Pancreas (tissue), 10 donors: ENCODE data around the gene RGS3. TPM values are rescaled to one million over a fixed set of nuclear protein-coding genes. Genes with fewer than 3 reads are reported as not detected.

Source experiments
- ATAC-seq, 4 donors: fragments of 200-7000 bp; cut with Tn5 transposase; one replicate each; pipeline versions ENCODE4 v1.8.0 to v1.9.1; 2020; ENCODE audit warnings: mild to moderate bottlenecking in 4 of 4, moderate library complexity in 4 of 4
- DNase-seq, 6 donors: peaks; one replicate each; pipeline ENCODE4 v3.0.0-alpha.2; 2020
- FAIRE-seq: peaks from 2 replicates; lab custom pipeline; 2012; peaks lifted over from hg19 to GRCh38; lab: Jason Lieb, UNC
- H3K27ac ChIP-seq, 4 donors: fragments of 200-600 bp; sonication (generic); 1 replicate in 3 of 4; 2 replicates in 1 of 4; pipeline versions ENCODE4 v1.5.0 to v1.8.0; 2020
- H3K27me3 ChIP-seq, 4 donors: fragments of 200-600 bp; one replicate each; pipeline ENCODE4 v1.8.0; 2021
- H3K36me3 ChIP-seq, 3 donors: fragments of 200-600 bp; sonication (generic) in 1 of 3; one replicate each; pipeline versions ENCODE4 v1.5.0 to v1.8.0; 2020 to 2021
- H3K4me1 ChIP-seq, 3 donors: fragments of 200-600 bp; one replicate each; pipeline ENCODE4 v1.8.0; 2021
- H3K4me3 ChIP-seq, 4 donors: fragments of 200-600 bp; sonication (generic) in 2 of 4; one replicate each; pipeline versions ENCODE4 v1.5.0 to v1.8.0; 2020 to 2021
- H3K9me3 ChIP-seq, 4 donors: fragments of 200-600 bp; one replicate each; pipeline ENCODE4 v1.8.0; 2021
- CTCF ChIP-seq, 4 donors: fragments of 200-600 bp; sonication (generic) in 3 of 4; IDR thresholded peaks; one replicate each; pipeline versions ENCODE4 v1.5.0 to v1.8.0; 2021; ENCODE audit warnings: antibody characterized with exemption in 4 of 4
- WGBS, 2 donors: extraction: QIAGEN DNeasy Blood & Tissue Kit; methylation state at CpG; one replicate each; pipeline ENCODE4 v1.1.7; 2013; 5-methylcytosine and 5-hydroxymethylcytosine counted together
- intact Hi-C, 3 donors: fragments of 100-400 bp; cut with DNase I; formaldehyde crosslinking; loops; one replicate each; pipeline versions ENCODE4 v1.11.1 to v1.14.2; 2022
- polyA plus RNA-seq, 2 donors: library from polyadenylated mRNA; stranded (reverse); fragments of 200-250 nt; gene quantifications; one replicate each; pipeline ENCODE4 v1.2.3, GENCODE V29; 2013
- total RNA-seq, 6 donors: library from RNA; stranded (reverse); fragmentation: NEBNext Ultra II Directional in 4 of 6; extraction: Animal tissue kit (Norgen Biotek cat#: 25700) in 4 of 6; gene quantifications; one replicate each; pipeline versions ENCODE4 v1.2.1 to v1.2.4, GENCODE V29; 2021 to 2023
- donor health status: healthy with polysubstance abuse.
- donor health status: DM: no; HTN: no; CAD: no; lungs with moderate emphysema.
- donor health status: DM: no; HTN: no; CAD: no.
- donor health status: control.
- donor health status: control.
- donor health status: Bipolar disorder and iron deficiency.
- donor health status: DM: yes; HTN: yes; CAD: no.
- donor health status: DM: no; HTN: no; CAD: no.
- donor health status: DM: no; HTN: no; CAD: no.
- donor health status: DM: yes; HTN: yes; CAD: no.

The RGS3 gene
- total and polyA plus RNA-seq, 8 donors, result 18.3 to 55.3 (median 32.6) TPM

- 70 to 71% methylated on average over 15 of the region's 15 CpGs for WGBS, 2 donors
Measured at GRCh38 chr9:113632776-113633590, 169.5 kb downstream of the RGS3 start.

GRCh38 chr9:113633782-113634595, 170.5 kb downstream of the RGS3 start:
- Histone ChIP-seq H3K27ac (no peak overlapping the region), H3K4me1 (no peaks in the 10 kb centered on the region), H3K9me3 (no peaks in the 10 kb centered on the region), H3K4me3 (no peak overlapping the region), H3K27me3 (no peaks in the 10 kb centered on the region), H3K36me3 (no peaks in the 10 kb centered on the region)
- WGBS, 2 donors, result 85 to 86% methylated on average over 11 of the region's 11 CpGs
- ATAC-seq, result no peak
- intact Hi-C loops, result no loop called here
- TF ChIP-seq CTCF (IDR thresholded peaks at IDR 0.05), result no peak
- DNase-seq, result peak in 2 of 6 donors; percentile 12 to 21
- FAIRE-seq, result no peak

More at GRCh38 chr9:113632776-113633590, 169.5 kb downstream of the RGS3 start:
- DNase-seq (peak in 2 of 6 donors; percentile 12 to 21), FAIRE-seq (no peak), ATAC-seq (no peak)
- Histone ChIP-seq H3K27ac (no peak overlapping the region), H3K36me3 (no peaks in the 10 kb centered on the region), H3K4me3 (no peak overlapping the region), H3K9me3 (no peaks in the 10 kb centered on the region), H3K4me1 (no peaks in the 10 kb centered on the region), H3K27me3 (no peaks in the 10 kb centered on the region)
- no peak for TF ChIP-seq CTCF (IDR thresholded peaks at IDR 0.05)
- intact Hi-C loops, result no loop called here

GRCh38 chr9:113634596-113635515, 171.3 kb downstream of the RGS3 start:
- WGBS, 2 donors, result 59 to 62% methylated on average over 10 of the region's 10 CpGs
- Histone ChIP-seq H3K4me3 (no peak overlapping the region), H3K27me3 (no peaks in the 10 kb centered on the region), H3K36me3 (no peaks in the 10 kb centered on the region), H3K9me3 (no peaks in the 10 kb centered on the region), H3K27ac (no peak overlapping the region), H3K4me1 (no peaks in the 10 kb centered on the region)
- ATAC-seq (no peak), FAIRE-seq (no peak), DNase-seq (peak in 2 of 6 donors; percentile 2 to 22)
- intact Hi-C loops, result no loop called here
- no peak for TF ChIP-seq CTCF (IDR thresholded peaks at IDR 0.05)

- no peaks in the 10 kb centered on the region for H3K27me3 ChIP-seq
- 82 to 86% methylated on average over 5 of the region's 5 CpGs for WGBS, 2 donors
- no peaks in the 10 kb centered on the region for H3K36me3 ChIP-seq
- FAIRE-seq, result no peak
- no peak for ATAC-seq
- no peak overlapping the region for H3K4me3 ChIP-seq
- H3K27ac ChIP-seq, result no peak overlapping the region
- no peaks in the 10 kb centered on the region for H3K9me3 ChIP-seq
- intact Hi-C loops, result no loop called here
- no peaks in the 10 kb centered on the region for H3K4me1 ChIP-seq
- DNase-seq, result peak in 1 of 6 donors; percentile 16
- no peak for TF ChIP-seq CTCF (IDR thresholded peaks at IDR 0.05)
Measured at GRCh38 chr9:113635586-113635985, 172.1 kb downstream of the RGS3 start.
